ENCODE data around the gene ANGPTL2.

DNA sequence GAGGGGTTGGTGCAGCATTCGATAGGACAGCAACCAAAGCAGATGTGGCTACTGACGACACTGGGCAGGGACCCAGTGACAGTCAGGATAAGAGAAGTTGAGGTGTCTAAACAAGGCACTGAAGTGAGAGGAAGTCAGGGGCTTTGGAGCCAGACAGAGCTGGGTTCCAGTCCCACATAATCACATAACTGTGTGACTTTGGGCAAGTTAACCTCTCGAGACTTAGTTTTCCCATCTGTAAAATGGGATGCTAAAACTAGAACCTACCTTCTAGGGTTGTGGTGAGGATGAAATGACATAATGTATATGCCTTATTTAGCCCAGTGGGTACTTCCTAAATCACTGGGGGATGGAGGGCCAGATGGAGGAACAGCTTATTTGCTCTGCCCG is 3.1 kb downstream of the ANGPTL2 start:
- TF ChIP-seq, protein P1, sequence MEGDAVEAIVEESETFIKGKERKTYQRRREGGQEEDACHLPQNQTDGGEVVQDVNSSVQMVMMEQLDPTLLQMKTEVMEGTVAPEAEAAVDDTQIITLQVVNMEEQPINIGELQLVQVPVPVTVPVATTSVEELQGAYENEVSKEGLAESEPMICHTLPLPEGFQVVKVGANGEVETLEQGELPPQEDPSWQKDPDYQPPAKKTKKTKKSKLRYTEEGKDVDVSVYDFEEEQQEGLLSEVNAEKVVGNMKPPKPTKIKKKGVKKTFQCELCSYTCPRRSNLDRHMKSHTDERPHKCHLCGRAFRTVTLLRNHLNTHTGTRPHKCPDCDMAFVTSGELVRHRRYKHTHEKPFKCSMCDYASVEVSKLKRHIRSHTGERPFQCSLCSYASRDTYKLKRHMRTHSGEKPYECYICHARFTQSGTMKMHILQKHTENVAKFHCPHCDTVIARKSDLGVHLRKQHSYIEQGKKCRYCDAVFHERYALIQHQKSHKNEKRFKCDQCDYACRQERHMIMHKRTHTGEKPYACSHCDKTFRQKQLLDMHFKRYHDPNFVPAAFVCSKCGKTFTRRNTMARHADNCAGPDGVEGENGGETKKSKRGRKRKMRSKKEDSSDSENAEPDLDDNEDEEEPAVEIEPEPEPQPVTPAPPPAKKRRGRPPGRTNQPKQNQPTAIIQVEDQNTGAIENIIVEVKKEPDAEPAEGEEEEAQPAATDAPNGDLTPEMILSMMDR (IDR thresholded peaks at IDR 0.05; ENCODE audit: insufficient read depth, low read depth, low read length): no peak
- no peak for TF ChIP-seq EZH2 (IDR thresholded peaks at IDR 0.05; ENCODE audit: insufficient read depth, low read length)

Measured in astrocyte (in vitro differentiated cells and primary cell).